ENCODE data around the gene LGI1.
A peak's percentile ranks its signal among the peaks of the same experiment; 100 is the strongest.
"Not testable (repeated sequence)": the region's sequence is repeated elsewhere in the genome, so short reads cannot be mapped to it uniquely, and the experiment has no call there.

LGI1 gene

DNA sequence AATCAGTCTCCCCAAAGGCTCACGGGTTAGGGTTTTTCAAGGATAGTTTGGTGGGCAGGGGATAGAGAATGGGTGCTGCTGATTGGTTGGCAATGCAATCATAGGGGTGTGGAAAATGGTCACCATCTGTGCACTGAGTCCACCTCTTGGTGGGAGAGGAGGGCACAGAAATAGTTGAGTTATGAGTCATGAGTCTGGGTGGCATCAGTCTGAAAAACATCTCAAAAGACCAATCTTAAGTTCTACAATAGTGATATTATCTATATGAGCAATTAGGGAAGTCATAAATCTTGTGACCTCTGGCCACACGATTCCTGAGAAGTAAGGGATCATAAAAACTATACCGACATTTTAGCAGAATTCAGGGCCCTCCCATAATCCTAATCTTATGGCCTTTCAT lies 62.7 kb downstream of the LGI1 start:
- H2AK5ac ChIP-seq (ENCODE audit: low read length), result no peak overlapping the region
- no peak overlapping the region for H2BK120ac ChIP-seq (ENCODE audit: low read depth, low read length)
- H2BK15ac ChIP-seq (replicated peaks; ENCODE audit: low read depth), result no peak overlapping the region
- no peak overlapping the region for H4K5ac ChIP-seq (ENCODE audit: low read length)
- no peak overlapping the region for H3K23ac ChIP-seq (ENCODE audit: low read length)
- no CpG with 5 or more reads among the region's 3 CpGs for WGBS (ENCODE audit: extremely low coverage, insufficient coverage, low lambda C conversion rate)
- no peaks in the 10 kb centered on the region for H3K79me1 ChIP-seq (ENCODE audit: low read length)
- H3K9ac ChIP-seq (ENCODE audit: low read length), result no peak overlapping the region
- H3K4me1 ChIP-seq (ENCODE audit: control insufficient read depth, low read depth, low read length), result no peaks in the 10 kb centered on the region
- no peak for DNase-seq
- H3K36me3 ChIP-seq (ENCODE audit: control insufficient read depth, insufficient read depth, low read length), result no peaks in the 10 kb centered on the region
- H3K27ac ChIP-seq (ENCODE audit: low read depth, low read length), result no peak overlapping the region
- no peak overlapping the region for H4K8ac ChIP-seq (ENCODE audit: low read depth, low read length)
- no peak overlapping the region for H3K4me3 ChIP-seq (ENCODE audit: low read length)
- H3K4me2 ChIP-seq (ENCODE audit: low read length), result no peak overlapping the region
- no peak overlapping the region for H3K18ac ChIP-seq (ENCODE audit: low read length)
- H3K56ac ChIP-seq (ENCODE audit: low read length), result no peak overlapping the region
- H2BK5ac ChIP-seq (ENCODE audit: low read length), result no peak overlapping the region
- peaks cover 2% of the 10 kb centered on the region for H3K27me3 ChIP-seq (ENCODE audit: insufficient read depth, low read length, poor library complexity)
- no peak overlapping the region for H3K4ac ChIP-seq (ENCODE audit: low read depth, low read length)
- no peaks in the 10 kb centered on the region for H3K79me2 ChIP-seq (ENCODE audit: control insufficient read depth, insufficient read depth, low read length)

DNA sequence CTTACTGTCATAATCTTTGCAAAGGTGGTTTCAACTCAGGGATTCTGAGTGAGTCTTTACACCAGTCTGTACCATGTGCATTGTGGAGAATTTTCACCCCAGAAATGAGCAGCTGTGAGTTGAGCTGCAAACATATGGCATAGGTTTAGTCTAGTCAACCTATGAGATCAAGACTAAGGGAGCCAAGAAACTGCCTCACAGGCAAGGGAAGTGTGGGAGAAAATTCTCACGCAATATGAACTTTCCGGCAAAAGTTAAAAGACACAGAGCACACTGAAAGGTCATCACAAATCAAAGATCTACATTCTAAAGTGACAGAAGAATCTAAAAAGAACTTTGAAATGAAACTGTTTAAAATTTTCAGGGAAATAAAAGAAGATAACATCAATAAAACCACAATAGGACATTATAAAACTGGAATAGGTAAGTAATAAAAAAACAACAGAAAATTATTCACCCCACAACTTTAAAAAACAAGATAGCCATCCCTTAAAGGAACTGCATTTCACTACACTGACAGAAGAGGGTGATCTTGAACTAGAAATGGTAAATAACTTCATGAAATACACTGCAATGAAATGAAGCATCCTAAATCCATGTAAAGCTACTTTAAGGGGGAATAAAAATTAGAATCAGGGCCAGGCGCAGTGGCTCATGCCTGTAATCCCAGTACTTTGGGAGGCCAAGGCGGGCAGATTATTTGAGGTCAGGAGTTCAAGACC lies 63.5 kb downstream of the LGI1 start:
- Histone ChIP-seq H2BK15ac (replicated peaks; ENCODE audit: low read depth) (no peak overlapping the region), H3K27me3 (ENCODE audit: insufficient read depth, low read length, poor library complexity) (peaks cover 2% of the 10 kb centered on the region), H4K5ac (ENCODE audit: low read length) (no peak overlapping the region), H2BK120ac (ENCODE audit: low read depth, low read length) (no peak overlapping the region), H3K27ac (ENCODE audit: low read depth, low read length) (no peak overlapping the region), H3K4me1 (ENCODE audit: control insufficient read depth, low read depth, low read length) (no peaks in the 10 kb centered on the region), H3K36me3 (ENCODE audit: control insufficient read depth, insufficient read depth, low read length) (no peaks in the 10 kb centered on the region), H3K4me3 (ENCODE audit: low read length) (no peak overlapping the region), H4K8ac (ENCODE audit: low read depth, low read length) (no peak overlapping the region), H3K56ac (ENCODE audit: low read length) (no peak overlapping the region), H3K4ac (ENCODE audit: low read depth, low read length) (no peak overlapping the region), H3K79me1 (ENCODE audit: low read length) (no peaks in the 10 kb centered on the region), H3K9ac (ENCODE audit: low read length) (no peak overlapping the region), H3K23ac (ENCODE audit: low read length) (no peak overlapping the region), H2AK5ac (ENCODE audit: low read length) (no peak overlapping the region), H3K79me2 (ENCODE audit: control insufficient read depth, insufficient read depth, low read length) (no peaks in the 10 kb centered on the region), H3K18ac (ENCODE audit: low read length) (no peak overlapping the region), H3K4me2 (ENCODE audit: low read length) (no peak overlapping the region), H2BK5ac (ENCODE audit: low read length) (no peak overlapping the region)
- WGBS (ENCODE audit: extremely low coverage, insufficient coverage, low lambda C conversion rate), result no CpG with 5 or more reads among the region's 4 CpGs
- peak; percentile 62 for DNase-seq

DNA sequence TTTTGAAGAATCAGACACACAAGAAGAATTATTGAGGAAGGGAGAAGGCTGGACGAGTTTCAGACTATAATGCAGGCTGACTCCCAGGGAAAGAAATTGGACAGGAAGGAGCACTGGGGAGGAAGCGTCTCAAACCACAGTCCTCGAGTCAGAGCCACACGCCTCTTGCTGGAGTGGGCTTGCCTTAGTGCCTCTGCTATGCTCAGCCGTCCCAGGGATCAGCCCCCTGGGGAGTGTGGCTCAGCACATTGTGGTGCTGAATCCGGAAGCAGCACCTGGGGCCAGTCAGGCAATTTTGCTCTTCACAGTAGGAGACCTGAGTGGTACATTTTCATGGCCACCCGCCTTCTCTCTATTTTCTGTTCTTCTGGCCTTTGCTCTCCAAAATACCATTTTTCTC lies 68.6 kb downstream of the LGI1 start:
- DNase-seq, result peak; percentile 55
- H3K4me1 ChIP-seq (ENCODE audit: control insufficient read depth, low read depth, low read length), result no peaks in the 10 kb centered on the region
- H3K4ac ChIP-seq (ENCODE audit: low read depth, low read length), result no peak overlapping the region
- H3K18ac ChIP-seq (ENCODE audit: low read length), result no peak overlapping the region
- H2AK5ac ChIP-seq (ENCODE audit: low read length), result no peak overlapping the region
- no CpG with 5 or more reads among the region's 7 CpGs for WGBS (ENCODE audit: extremely low coverage, insufficient coverage, low lambda C conversion rate)
- H3K23ac ChIP-seq (ENCODE audit: low read length), result no peak overlapping the region
- no peak overlapping the region for H3K4me2 ChIP-seq (ENCODE audit: low read length)
- no peak overlapping the region for H3K27ac ChIP-seq (ENCODE audit: low read depth, low read length)
- no peak overlapping the region for H3K9ac ChIP-seq (ENCODE audit: low read length)
- no peak overlapping the region for H2BK5ac ChIP-seq (ENCODE audit: low read length)
- H3K79me2 ChIP-seq (ENCODE audit: control insufficient read depth, insufficient read depth, low read length), result no peaks in the 10 kb centered on the region
- H3K56ac ChIP-seq (ENCODE audit: low read length), result no peak overlapping the region
- no peaks in the 10 kb centered on the region for H3K79me1 ChIP-seq (ENCODE audit: low read length)
- no peaks in the 10 kb centered on the region for H3K36me3 ChIP-seq (ENCODE audit: control insufficient read depth, insufficient read depth, low read length)
- no peak overlapping the region for H2BK15ac ChIP-seq (replicated peaks; ENCODE audit: low read depth)
- no peak overlapping the region for H2BK120ac ChIP-seq (ENCODE audit: low read depth, low read length)
- H3K4me3 ChIP-seq (ENCODE audit: low read length), result no peak overlapping the region
- no peak overlapping the region for H4K8ac ChIP-seq (ENCODE audit: low read depth, low read length)
- no peaks in the 10 kb centered on the region for H3K27me3 ChIP-seq (ENCODE audit: insufficient read depth, low read length, poor library complexity)
- no peak overlapping the region for H4K5ac ChIP-seq (ENCODE audit: low read length)

DNA sequence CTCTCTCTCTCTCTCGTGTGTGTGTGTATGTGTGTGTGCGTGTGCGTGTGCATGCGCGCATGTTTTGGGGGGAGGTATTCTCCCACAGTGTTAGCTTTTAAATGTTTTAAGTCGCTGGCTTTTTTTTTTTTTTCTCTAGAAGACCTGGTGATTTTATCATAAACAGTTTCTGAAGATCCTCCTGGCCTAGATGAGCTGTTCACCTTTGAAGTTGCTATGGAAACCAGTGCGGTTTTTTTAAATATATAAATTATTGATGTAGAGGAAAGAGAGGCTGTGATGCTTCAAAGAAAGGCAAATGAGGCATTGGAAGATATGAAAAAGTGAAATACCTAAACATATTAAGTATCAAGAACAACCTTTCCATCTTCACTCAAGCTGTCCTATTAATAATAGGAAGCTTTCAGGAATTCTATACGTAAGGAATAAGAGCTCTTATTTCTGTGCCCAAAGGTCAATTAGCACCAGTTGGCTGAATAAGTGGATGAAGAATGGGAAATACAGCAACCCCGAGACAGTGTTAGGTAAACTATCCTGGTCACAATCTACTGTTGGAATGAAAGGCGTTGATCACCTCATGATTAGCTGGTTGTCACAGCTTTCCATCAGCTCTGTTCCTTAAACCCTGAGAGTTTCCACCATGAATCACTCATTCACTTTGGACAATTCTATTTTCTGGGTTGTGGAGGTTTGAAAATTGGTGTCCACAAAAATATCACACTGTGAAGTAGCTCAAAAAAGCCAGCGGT lies 69.5 kb downstream of the LGI1 start:
- no peak overlapping the region for H3K4me2 ChIP-seq (ENCODE audit: low read length)
- no peak overlapping the region for H3K23ac ChIP-seq (ENCODE audit: low read length)
- no peak overlapping the region for H2BK120ac ChIP-seq (ENCODE audit: low read depth, low read length)
- no peaks in the 10 kb centered on the region for H3K79me2 ChIP-seq (ENCODE audit: control insufficient read depth, insufficient read depth, low read length)
- peak; percentile 51 for DNase-seq
- H4K8ac ChIP-seq (ENCODE audit: low read depth, low read length), result no peak overlapping the region
- H3K56ac ChIP-seq (ENCODE audit: low read length), result no peak overlapping the region
- no peak overlapping the region for H3K4me3 ChIP-seq (ENCODE audit: low read length)
- H3K79me1 ChIP-seq (ENCODE audit: low read length), result no peaks in the 10 kb centered on the region
- H2BK5ac ChIP-seq (ENCODE audit: low read length), result no peak overlapping the region
- no peaks in the 10 kb centered on the region for H3K27me3 ChIP-seq (ENCODE audit: insufficient read depth, low read length, poor library complexity)
- H3K4me1 ChIP-seq (ENCODE audit: control insufficient read depth, low read depth, low read length), result no peaks in the 10 kb centered on the region
- no peak overlapping the region for H2BK15ac ChIP-seq (replicated peaks; ENCODE audit: low read depth)
- H2AK5ac ChIP-seq (ENCODE audit: low read length), result no peak overlapping the region
- H3K9ac ChIP-seq (ENCODE audit: low read length), result no peak overlapping the region
- H3K36me3 ChIP-seq (ENCODE audit: control insufficient read depth, insufficient read depth, low read length), result no peaks in the 10 kb centered on the region
- H4K5ac ChIP-seq (ENCODE audit: low read length), result no peak overlapping the region
- no CpG with 5 or more reads among the region's 11 CpGs for WGBS (ENCODE audit: extremely low coverage, insufficient coverage, low lambda C conversion rate)
- H3K27ac ChIP-seq (ENCODE audit: low read depth, low read length), result no peak overlapping the region
- no peak overlapping the region for H3K18ac ChIP-seq (ENCODE audit: low read length)
- H3K4ac ChIP-seq (ENCODE audit: low read depth, low read length), result no peak overlapping the region

DNA sequence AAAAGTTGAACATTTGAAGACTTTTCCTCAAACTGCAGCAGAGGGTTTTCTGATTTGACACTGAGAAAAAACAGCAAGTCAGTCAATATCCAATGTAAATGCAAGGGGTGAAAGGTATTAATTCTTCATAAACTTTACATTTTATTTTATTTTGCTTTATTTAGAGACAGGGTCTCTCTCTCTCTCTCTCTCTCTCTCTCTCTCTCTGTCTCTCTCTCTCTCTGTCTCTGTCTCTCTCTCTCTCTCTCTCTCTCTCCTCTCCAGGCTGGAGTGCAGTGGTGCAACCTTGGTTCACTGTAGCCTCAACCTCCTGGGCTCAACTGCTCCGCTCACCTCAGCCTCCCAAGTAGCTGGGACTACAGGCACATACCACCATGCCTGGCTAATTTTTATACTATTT lies 73.3 kb downstream of the LGI1 start:
- not testable (repeated sequence) for H3K23ac ChIP-seq (ENCODE audit: low read length); H2BK15ac ChIP-seq (replicated peaks; ENCODE audit: low read depth); DNase-seq; H3K36me3 ChIP-seq (ENCODE audit: control insufficient read depth, insufficient read depth, low read length); H2AK5ac ChIP-seq (ENCODE audit: low read length); H3K4ac ChIP-seq (ENCODE audit: low read depth, low read length); H3K79me1 ChIP-seq (ENCODE audit: low read length); H2BK5ac ChIP-seq (ENCODE audit: low read length); H4K8ac ChIP-seq (ENCODE audit: low read depth, low read length); H3K18ac ChIP-seq (ENCODE audit: low read length); H3K9ac ChIP-seq (ENCODE audit: low read length); H3K27ac ChIP-seq (ENCODE audit: low read depth, low read length); H3K79me2 ChIP-seq (ENCODE audit: control insufficient read depth, insufficient read depth, low read length); H3K4me3 ChIP-seq (ENCODE audit: low read length); H3K4me2 ChIP-seq (ENCODE audit: low read length); H3K4me1 ChIP-seq (ENCODE audit: control insufficient read depth, low read depth, low read length); H2BK120ac ChIP-seq (ENCODE audit: low read depth, low read length); H4K5ac ChIP-seq (ENCODE audit: low read length); H3K56ac ChIP-seq (ENCODE audit: low read length); H3K27me3 ChIP-seq (ENCODE audit: insufficient read depth, low read length, poor library complexity)
- WGBS (ENCODE audit: extremely low coverage, insufficient coverage, low lambda C conversion rate), result no CpG with 5 or more reads among the region's 1 CpG
